Stimulated activated CD8-positive, alpha-beta memory T cell treated with anti-CD3 and anti-CD28 coated beads, Interleukin-12 subunit alpha, Interleukin-12 subunit beta, amount 100 ng/mL, for 24 hours (primary cell): ENCODE measurements around the gene C21orf91.

Experiments used
- DNase-seq: peaks from one replicate; pipeline ENCODE4 v3.0.0-alpha.2; 2020; ENCODE audit errors: extremely low read depth

Gene C21orf91

GRCh38 chr21:17798796-17799195 is 20.4 kb downstream of the C21orf91 start:
- DNase-seq = no peak

- DNase-seq = no peak
Observed at GRCh38 chr21:17797967-17798366, 21.2 kb downstream of the C21orf91 start.

- no peak for DNase-seq
Observed at GRCh38 chr21:17796503-17796902, 22.7 kb downstream of the C21orf91 start.

GRCh38 chr21:17796037-17796403 is 23.1 kb downstream of the C21orf91 start:
- no peak for DNase-seq

GRCh38 chr21:17795146-17796036 is 23.8 kb downstream of the C21orf91 start:
- DNase-seq = no peak

GRCh38 chr21:17794518-17795145 is 24.5 kb downstream of the C21orf91 start:
- no peak for DNase-seq

GRCh38 chr21:17793246-17794123 is 25.7 kb downstream of the C21orf91 start:
- no peak for DNase-seq

- no peak for DNase-seq
Observed at GRCh38 chr21:17789656-17790055, 29.5 kb downstream of the C21orf91 start.

GRCh38 chr21:17789069-17789468 is 30.1 kb downstream of the C21orf91 start:
- DNase-seq = no peak

- no peak for DNase-seq
Observed at GRCh38 chr21:17786851-17787181, 32.3 kb downstream of the C21orf91 start.

GRCh38 chr21:17786071-17786850 is 32.9 kb downstream of the C21orf91 start:
- no peak for DNase-seq

GRCh38 chr21:17785403-17785788 is 33.8 kb downstream of the C21orf91 start:
- DNase-seq = no peak

- no peak for DNase-seq
Observed at GRCh38 chr21:17784604-17785402, 34.4 kb downstream of the C21orf91 start.

- no peak for DNase-seq
Observed at GRCh38 chr21:17784180-17784598, 35.0 kb downstream of the C21orf91 start.

- no peak for DNase-seq
Observed at GRCh38 chr21:17783481-17784179, 35.5 kb downstream of the C21orf91 start.

- no peak for DNase-seq
Observed at GRCh38 chr21:17783003-17783402, 36.2 kb downstream of the C21orf91 start.

GRCh38 chr21:17782051-17782450 is 37.1 kb downstream of the C21orf91 start:
- DNase-seq = no peak

GRCh38 chr21:17781524-17781923 is 37.6 kb downstream of the C21orf91 start:
- DNase-seq = no peak

- no peak for DNase-seq
Observed at GRCh38 chr21:17780539-17780938, 38.6 kb downstream of the C21orf91 start.

- DNase-seq = no peak
Observed at GRCh38 chr21:17779980-17780379, 39.2 kb downstream of the C21orf91 start.
